HG02623 (cell line): ENCODE measurements around the gene MRPL40.
"Not testable (repeated sequence)": the region's sequence is repeated elsewhere in the genome, so short reads cannot be mapped to it uniquely, and the experiment has no call there.

Source experiments
- ATAC-seq: cut with Tn5 transposase; IDR thresholded peaks from one replicate; pipeline ENCODE4 v1.9.1; 2021; ENCODE audit warnings: moderate library complexity; ENCODE audit not compliant: unreplicated experiment

The MRPL40 gene

DNA sequence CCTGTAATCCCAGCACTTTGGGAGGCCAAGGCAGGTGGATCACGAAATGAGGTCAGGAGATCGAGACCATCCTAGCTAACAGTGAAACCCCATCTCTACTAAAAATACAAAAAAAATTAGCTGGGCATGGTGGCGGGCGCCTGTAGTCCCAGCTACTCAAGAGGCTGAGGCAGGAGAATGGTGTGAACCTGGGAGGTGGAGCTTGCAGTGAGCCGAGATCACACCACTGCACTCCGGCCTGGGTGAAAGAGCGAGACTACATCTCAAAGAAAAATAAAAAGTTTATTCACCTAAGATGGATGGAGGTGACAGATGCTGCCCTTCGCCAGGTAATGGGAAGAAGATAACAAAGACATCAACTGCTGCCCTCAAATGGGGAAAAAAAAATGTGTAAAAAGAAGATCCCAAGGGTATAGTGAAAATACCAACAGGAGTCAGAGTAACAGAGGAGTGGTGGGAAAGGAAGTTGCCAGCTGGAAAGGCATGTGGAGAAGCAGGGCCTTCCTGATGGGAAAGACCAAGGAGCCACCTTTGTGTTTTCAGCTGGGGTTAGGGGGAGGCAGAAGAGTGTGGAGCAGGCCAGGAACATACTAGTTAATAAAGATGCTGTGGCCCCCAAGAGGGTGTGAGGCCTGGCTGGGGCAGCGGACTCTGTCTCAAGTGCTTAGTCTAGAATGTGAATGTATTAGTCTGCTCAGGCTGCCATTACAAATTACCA lies 4.3 kb downstream of the MRPL40 start:
- ATAC-seq = not testable (repeated sequence)

DNA sequence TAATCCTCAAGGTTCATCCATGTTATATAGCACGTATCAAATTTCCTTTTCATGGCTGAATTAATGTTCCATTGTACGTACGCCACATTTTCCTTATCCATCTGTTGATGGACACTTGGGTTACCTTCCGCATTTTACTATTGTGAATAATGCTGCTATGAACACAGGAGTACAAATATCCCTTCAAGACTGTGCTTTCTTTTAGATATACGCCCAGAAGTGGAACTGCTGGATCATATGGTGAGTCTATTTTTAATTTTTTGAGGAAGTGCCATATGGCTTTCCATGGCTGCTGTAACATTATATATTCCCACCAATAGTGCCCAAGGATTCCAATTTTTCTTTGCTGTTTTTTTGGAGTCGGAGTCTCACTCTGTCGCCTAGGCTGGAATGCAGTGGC lies 6.0 kb downstream of the MRPL40 start:
- ATAC-seq = no peak

GRCh38 chr22:19440411-19441195 lies 8.3 kb downstream of the MRPL40 start:
- ATAC-seq = no peak

DNA sequence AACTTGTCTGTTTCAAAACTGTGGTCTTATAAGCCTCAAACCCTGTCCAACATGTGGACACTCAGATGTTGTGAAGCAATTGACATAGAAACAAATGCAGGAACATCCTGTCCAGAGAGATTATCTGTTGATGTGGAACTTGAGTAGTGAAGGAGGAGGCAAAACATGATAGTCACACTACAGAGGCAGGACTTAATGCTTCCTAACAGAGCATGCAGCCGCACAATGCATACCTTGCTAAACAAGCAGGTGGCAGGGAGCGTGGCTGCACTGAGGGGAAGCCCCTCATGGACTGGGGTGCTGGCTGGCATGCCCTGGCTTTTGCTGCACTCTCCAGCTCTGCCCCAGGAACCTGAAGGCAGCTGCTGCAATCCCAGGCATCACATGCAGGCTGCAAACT lies 9.8 kb downstream of the MRPL40 start:
- no peak for ATAC-seq

DNA sequence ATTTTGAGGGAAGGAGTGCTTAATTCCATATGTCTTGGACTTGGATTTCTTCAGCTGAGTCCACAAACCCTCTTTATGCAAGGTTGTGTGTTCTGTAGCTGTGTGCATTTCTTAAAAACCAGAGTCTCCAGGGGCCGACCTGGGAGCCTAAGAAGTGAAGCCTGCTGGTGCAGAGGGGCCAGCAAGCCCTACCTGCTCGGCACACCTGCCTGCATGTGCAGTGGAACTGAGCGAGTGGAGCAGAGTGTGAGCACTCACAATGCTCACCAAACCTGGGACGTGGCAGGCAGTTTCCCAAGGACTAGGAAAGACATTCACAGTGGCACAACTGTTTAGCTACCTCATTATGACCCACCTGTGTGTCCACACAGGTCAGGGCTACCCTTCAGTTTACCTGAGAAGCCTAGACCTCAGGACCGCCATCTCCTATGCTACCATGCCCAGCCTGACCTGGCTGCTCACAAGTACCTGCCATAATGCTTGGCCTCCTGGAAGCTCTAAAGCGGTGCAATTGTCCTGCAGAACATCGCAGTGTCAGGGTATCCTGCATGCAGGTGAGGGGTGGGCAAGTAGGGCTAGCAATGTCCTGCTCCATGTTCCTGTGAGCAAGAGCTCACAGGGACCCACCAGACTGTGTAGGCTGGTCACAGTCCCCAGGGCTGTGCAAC lies 11.3 kb downstream of the MRPL40 start:
- no peak for ATAC-seq

- ATAC-seq = not testable (repeated sequence)
These were observed 13.1 kb downstream of the MRPL40 start for GRCh38 chr22:19445279-19445982.

- no peak for ATAC-seq
These were observed 14.4 kb downstream of the MRPL40 start for GRCh38 chr22:19446603-19447329.

DNA sequence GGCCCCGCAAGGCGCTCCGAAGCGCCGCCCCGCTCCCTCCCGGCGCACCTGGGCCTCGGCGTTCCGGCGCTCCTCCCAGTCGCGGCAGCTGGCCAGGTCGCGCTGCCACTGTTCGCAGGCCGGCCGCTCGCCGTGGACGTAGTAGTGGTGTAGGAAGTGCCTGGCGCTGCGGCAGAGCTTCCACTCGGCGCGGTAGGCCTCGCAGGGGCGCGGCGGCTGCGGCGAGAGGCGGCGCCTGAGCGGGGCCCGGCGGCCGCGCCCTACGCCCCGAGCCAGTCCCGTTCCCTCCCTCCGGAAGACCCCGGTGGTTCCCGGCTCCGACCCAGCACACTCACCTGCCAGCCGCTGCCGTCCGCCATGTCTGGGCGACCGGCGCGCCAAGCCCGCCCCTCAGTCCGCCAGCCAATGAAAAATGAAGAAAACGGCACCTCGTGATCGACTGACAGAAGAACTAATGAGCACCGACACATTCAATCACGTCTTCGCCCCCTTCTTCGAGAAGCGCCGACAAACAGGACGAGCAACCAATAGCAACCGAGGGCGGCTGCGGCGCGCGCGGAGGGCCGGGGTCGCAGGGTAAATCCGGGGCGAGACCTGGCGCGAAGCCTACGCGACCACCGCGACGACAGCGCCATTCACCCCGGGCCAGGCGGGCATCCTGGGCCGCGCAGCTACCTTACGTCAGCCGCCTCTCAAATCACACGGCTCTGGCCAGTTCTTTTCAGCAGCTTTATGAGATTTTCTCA lies 15.2 kb downstream of the MRPL40 start, which contains the start of gene C22orf39:
Gene C22orf39 (minus strand): TSS at position 382 of the 746 bp plus-strand sequence. CDS start 23 bp downstream, at position 359.
- peak; percentile 81 for ATAC-seq

GRCh38 chr22:19448076-19448607 lies 15.8 kb downstream of the MRPL40 start:
- peak; percentile 37 for ATAC-seq

DNA sequence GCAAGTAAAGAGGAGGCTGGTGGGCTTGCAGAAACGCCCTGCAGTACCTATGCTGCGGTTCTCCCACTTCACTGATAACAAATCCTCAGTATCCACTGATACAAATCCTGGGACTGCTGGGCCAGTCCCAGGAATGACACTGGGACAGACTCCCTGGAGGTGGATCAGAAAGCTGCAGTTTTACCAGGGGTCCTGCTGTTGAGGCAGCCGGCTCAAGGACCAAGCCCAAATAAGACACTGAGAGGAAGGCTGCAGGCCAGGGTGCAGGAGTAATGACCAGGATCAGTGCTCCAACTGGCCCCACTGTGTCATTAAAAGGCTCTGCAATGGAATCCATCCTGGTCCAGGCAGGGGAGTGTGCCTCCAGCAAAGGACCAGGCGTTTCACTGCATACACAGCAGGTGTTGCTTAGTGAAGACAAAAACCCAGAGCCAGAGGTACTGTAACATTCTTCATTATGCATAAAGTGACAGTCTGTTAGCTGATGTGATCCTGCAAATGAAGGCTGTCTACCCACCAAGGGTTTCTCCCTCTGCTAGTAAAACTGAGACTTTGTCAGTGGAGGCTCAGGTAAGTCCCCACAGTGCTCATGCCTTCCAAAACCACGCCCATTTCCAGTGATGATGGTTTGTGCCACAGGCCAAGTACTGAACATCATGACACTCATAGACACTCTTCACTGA lies 16.5 kb downstream of the MRPL40 start:
- no peak for ATAC-seq

DNA sequence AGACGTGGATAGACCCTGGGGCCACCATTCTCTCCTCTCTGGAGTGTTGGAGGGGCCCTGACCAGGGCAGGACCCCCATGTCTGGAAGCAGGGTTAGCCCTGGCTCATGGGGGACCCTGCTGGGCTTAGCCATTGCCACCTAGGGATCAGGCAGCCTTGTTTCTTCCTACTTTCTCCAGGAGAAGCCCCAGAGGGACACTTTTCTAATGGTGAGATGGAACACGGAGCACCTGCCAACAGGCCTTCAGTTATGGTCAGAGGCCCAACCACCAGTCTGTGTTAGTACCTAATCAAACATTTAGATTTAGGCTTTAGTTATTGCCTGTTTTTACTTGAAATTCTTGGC lies 17.1 kb downstream of the MRPL40 start:
- ATAC-seq = no peak

GRCh38 chr22:19450363-19451175 lies 18.2 kb downstream of the MRPL40 start:
- no peak for ATAC-seq

GRCh38 chr22:19451570-19451969 lies 19.2 kb downstream of the MRPL40 start:
- ATAC-seq = no peak

- no peak for ATAC-seq
These were observed 21.4 kb downstream of the MRPL40 start for GRCh38 chr22:19453718-19454117.

GRCh38 chr22:19454156-19454555 lies 21.8 kb downstream of the MRPL40 start:
- no peak for ATAC-seq

- no peak for ATAC-seq
These were observed 22.7 kb downstream of the MRPL40 start for GRCh38 chr22:19455033-19455432.

DNA sequence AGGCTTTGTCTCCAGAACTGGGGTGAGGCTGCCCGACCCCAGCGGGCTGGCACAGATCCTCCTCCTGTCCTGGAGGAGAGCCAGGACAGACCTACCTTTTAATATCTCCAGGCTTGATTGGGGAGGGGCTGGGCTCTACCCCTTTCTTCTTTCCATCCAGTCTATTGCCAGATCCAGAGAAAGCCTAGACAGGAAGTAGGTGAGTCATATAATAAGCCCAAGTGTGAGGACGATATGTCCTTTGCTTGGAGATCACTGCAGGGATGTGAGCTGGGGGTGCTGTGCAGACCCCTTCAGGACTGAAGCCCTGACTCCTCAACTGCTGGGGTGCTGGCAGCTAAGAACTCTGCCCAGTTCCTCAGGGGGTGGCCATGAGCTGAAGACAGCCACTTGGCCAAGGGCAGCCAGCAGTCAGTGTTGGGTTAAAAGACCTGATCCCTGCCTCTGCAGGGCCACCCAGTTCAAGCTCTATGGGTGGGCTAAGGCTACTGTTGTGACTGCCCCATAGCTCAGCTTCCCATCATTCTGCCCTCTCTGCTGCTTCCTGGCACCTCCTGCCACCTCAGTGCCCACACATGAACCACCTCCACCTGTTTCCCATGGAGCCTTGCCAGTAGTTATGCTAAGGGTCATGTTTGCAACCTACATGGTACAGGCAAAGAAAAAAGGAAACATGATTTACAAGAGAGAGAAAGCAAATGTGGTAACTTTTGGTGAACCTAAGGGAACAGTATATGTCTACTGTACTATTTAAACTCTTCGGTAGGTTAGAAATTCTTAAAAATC lies 23.4 kb downstream of the MRPL40 start:
- ATAC-seq = no peak
